ENCODE measurements around the gene PRKRA.
"Not testable (repeated sequence)": the region's sequence is repeated elsewhere in the genome, so short reads cannot be mapped to it uniquely, and the experiment has no call there.

Gene PRKRA

GRCh38 chr2:178413472-178414265, 37.3 kb downstream of the PRKRA start:
- peak; percentile 62 for DNase-seq (ENCODE audit: low read depth)

- not testable (repeated sequence) for DNase-seq (ENCODE audit: low read depth)
These were observed 38.5 kb downstream of the PRKRA start for GRCh38 chr2:178412453-178412852.

GRCh38 chr2:178412047-178412446, 38.9 kb downstream of the PRKRA start:
- DNase-seq (ENCODE audit: low read depth) = no peak

GRCh38 chr2:178409261-178409660, 41.7 kb downstream of the PRKRA start:
- no peak for DNase-seq (ENCODE audit: low read depth)

- no peak for DNase-seq (ENCODE audit: low read depth)
These were observed 46.6 kb downstream of the PRKRA start for GRCh38 chr2:178404368-178404767.

- no peak for DNase-seq (ENCODE audit: low read depth)
These were observed 47.2 kb downstream of the PRKRA start for GRCh38 chr2:178403671-178404306.

GRCh38 chr2:178401994-178402437, 49.0 kb downstream of the PRKRA start:
- DNase-seq (ENCODE audit: low read depth) = no peak

- no peak for DNase-seq (ENCODE audit: low read depth)
These were observed 53.9 kb downstream of the PRKRA start for GRCh38 chr2:178397002-178397605.

- DNase-seq (ENCODE audit: low read depth) = no peak
These were observed 54.9 kb downstream of the PRKRA start for GRCh38 chr2:178395941-178396570.

GRCh38 chr2:178395295-178395694, 55.7 kb downstream of the PRKRA start:
- no peak for DNase-seq (ENCODE audit: low read depth)

- DNase-seq (ENCODE audit: low read depth) = no peak
These were observed 56.1 kb downstream of the PRKRA start for GRCh38 chr2:178394859-178395258.

- DNase-seq (ENCODE audit: low read depth) = no peak
These were observed 58.8 kb downstream of the PRKRA start for GRCh38 chr2:178392215-178392614.

GRCh38 chr2:178391701-178392100, 59.3 kb downstream of the PRKRA start:
- DNase-seq (ENCODE audit: low read depth) = no peak

GRCh38 chr2:178388287-178388686, 62.7 kb downstream of the PRKRA start:
- no peak for DNase-seq (ENCODE audit: low read depth)

GRCh38 chr2:178386986-178387597, 63.9 kb downstream of the PRKRA start:
- DNase-seq (ENCODE audit: low read depth) = no peak

GRCh38 chr2:178385595-178386148, 65.3 kb downstream of the PRKRA start:
- no peak for DNase-seq (ENCODE audit: low read depth)

GRCh38 chr2:178383718-178384117, 67.3 kb downstream of the PRKRA start:
- no peak for DNase-seq (ENCODE audit: low read depth)

Measured in stimulated activated CD8-positive, alpha-beta memory T cell treated with anti-CD3 and anti-CD28 coated beads, Interleukin-4, amount 100 ng/mL, for 24 hours (primary cell).